ENCODE measurements around the gene JAML. TPM values are rescaled to one million over a fixed set of nuclear protein-coding genes. Genes with fewer than 3 reads are reported as not detected.

JAML gene
- total RNA-seq, 4 donors from 2014 or later, result 2.8 to 51.7 (median 14.0) TPM

- no peak for TF ChIP-seq CTCF (IDR thresholded peaks at IDR 0.05; ENCODE audit: low read depth)
Observed at GRCh38 chr11:118175993-118176777, 48.6 kb downstream of the JAML start, which contains the start of gene SCN2B. Gene SCN2B (minus strand): TSS chr11:118176639. CDS start chr11:118176431, 208 bp downstream.

GRCh38 chr11:118175031-118175992 is 49.5 kb downstream of the JAML start:
- TF ChIP-seq CTCF (IDR thresholded peaks at IDR 0.05; ENCODE audit: low read depth), result no peak

GRCh38 chr11:118174006-118174567 is 50.7 kb downstream of the JAML start:
- TF ChIP-seq CTCF (IDR thresholded peaks at IDR 0.05; ENCODE audit: low read depth), result no peak

GRCh38 chr11:118172356-118172755 is 52.5 kb downstream of the JAML start:
- TF ChIP-seq CTCF (IDR thresholded peaks at IDR 0.05; ENCODE audit: low read depth), result no peak

- TF ChIP-seq CTCF (IDR thresholded peaks at IDR 0.05; ENCODE audit: low read depth), result no peak
Observed at GRCh38 chr11:118171269-118172062, 53.3 kb downstream of the JAML start.

GRCh38 chr11:118170882-118171268 is 53.9 kb downstream of the JAML start:
- no peak for TF ChIP-seq CTCF (IDR thresholded peaks at IDR 0.05; ENCODE audit: low read depth)
